ENCODE measurements around the gene EOLA1. TPM values are rescaled to one million over a fixed set of nuclear protein-coding genes. Genes with fewer than 3 reads are reported as not detected.
"Not testable (repeated sequence)": the region's sequence is repeated elsewhere in the genome, so short reads cannot be mapped to it uniquely, and the experiment has no call there.

Gene EOLA1
- total RNA-seq, 2 donors from 2014 or later = 11.9 to 18.0 TPM

- WGBS, 2 experiments (ENCODE audit: insufficient coverage in 1 of 2, insufficient read length in 1 of 2) = 87% methylated on average over 2 of the region's 2 CpGs; no CpG with 5 or more reads in 1 of the 2 experiments
- Histone ChIP-seq H3K4me1 (ENCODE audit: control insufficient read depth, insufficient read depth, low read length) (no peaks in the 10 kb centered on the region), H3K9ac (ENCODE audit: extremely low read depth, low read length, poor library complexity, severe bottlenecking) (no peak overlapping the region), H3K27ac (ENCODE audit: low read depth, low read length) (no peak overlapping the region), H3K27me3 (ENCODE audit: control insufficient read depth, insufficient read depth, low read length, poor library complexity, severe bottlenecking) (no peaks in the 10 kb centered on the region), H3K36me3 (ENCODE audit: control insufficient read depth, insufficient read depth, low read length) (no peaks in the 10 kb centered on the region), H3K4me3 (ENCODE audit: low read length) (no peak overlapping the region), H3K9me3 (ENCODE audit: control insufficient read depth, low read length) (no peaks in the 10 kb centered on the region)
- H3K27me3 Mint-ChIP-seq (ENCODE audit: insufficient read depth) = no peaks in the 10 kb centered on the region
- peaks cover 19% of the 10 kb centered on the region for H3K4me1 Mint-ChIP-seq
- TF ChIP-seq CTCF (conservative IDR thresholded peaks at IDR 0.05) = no peak
- no peak overlapping the region for H3K4me3 Mint-ChIP-seq
- H3K27ac Mint-ChIP-seq = no peak overlapping the region
- H3K36me3 Mint-ChIP-seq (ENCODE audit: low read depth) = peaks cover 1% of the 10 kb centered on the region
- no peak for DNase-seq
- H3K9me3 Mint-ChIP-seq = peaks cover 70% of the 10 kb centered on the region
These were observed 24.2 kb upstream of the EOLA1 start for GRCh38 chrX:149516604-149517003.

- no peak overlapping the region for H3K9ac ChIP-seq (ENCODE audit: extremely low read depth, low read length, poor library complexity, severe bottlenecking)
- H3K27ac Mint-ChIP-seq = no peak overlapping the region
- DNase-seq = no peak
- no peaks in the 10 kb centered on the region for H3K9me3 ChIP-seq (ENCODE audit: control insufficient read depth, low read length)
- TF ChIP-seq CTCF (conservative IDR thresholded peaks at IDR 0.05) = no peak
- WGBS, 2 experiments (ENCODE audit: insufficient coverage in 1 of 2, insufficient read length in 1 of 2) = 100% methylated on average over 1 of the region's 1 CpG; no CpG with 5 or more reads in 1 of the 2 experiments
- peaks cover 72% of the 10 kb centered on the region for H3K9me3 Mint-ChIP-seq
- H3K36me3 ChIP-seq (ENCODE audit: control insufficient read depth, insufficient read depth, low read length) = no peaks in the 10 kb centered on the region
- no peaks in the 10 kb centered on the region for H3K27me3 ChIP-seq (ENCODE audit: control insufficient read depth, insufficient read depth, low read length, poor library complexity, severe bottlenecking)
- H3K4me1 Mint-ChIP-seq = peaks cover 19% of the 10 kb centered on the region
- no peak overlapping the region for H3K4me3 Mint-ChIP-seq
- no peak overlapping the region for H3K4me3 ChIP-seq (ENCODE audit: low read length)
- H3K27ac ChIP-seq (ENCODE audit: low read depth, low read length) = no peak overlapping the region
- peaks cover 1% of the 10 kb centered on the region for H3K36me3 Mint-ChIP-seq (ENCODE audit: low read depth)
- H3K27me3 Mint-ChIP-seq (ENCODE audit: insufficient read depth) = no peaks in the 10 kb centered on the region
- H3K4me1 ChIP-seq (ENCODE audit: control insufficient read depth, insufficient read depth, low read length) = no peaks in the 10 kb centered on the region
These were observed 23.5 kb upstream of the EOLA1 start for GRCh38 chrX:149517308-149517707.

- H3K9ac ChIP-seq (ENCODE audit: extremely low read depth, low read length, poor library complexity, severe bottlenecking) = no peak overlapping the region
- H3K4me1 Mint-ChIP-seq = peaks cover 18% of the 10 kb centered on the region
- H3K4me3 ChIP-seq (ENCODE audit: low read length) = no peak overlapping the region
- H3K27ac Mint-ChIP-seq = no peak overlapping the region
- H3K36me3 Mint-ChIP-seq (ENCODE audit: low read depth) = peaks cover 1% of the 10 kb centered on the region
- no peaks in the 10 kb centered on the region for H3K27me3 Mint-ChIP-seq (ENCODE audit: insufficient read depth)
- H3K9me3 Mint-ChIP-seq = peaks cover 73% of the 10 kb centered on the region
- H3K4me1 ChIP-seq (ENCODE audit: control insufficient read depth, insufficient read depth, low read length) = no peaks in the 10 kb centered on the region
- H3K27me3 ChIP-seq (ENCODE audit: control insufficient read depth, insufficient read depth, low read length, poor library complexity, severe bottlenecking) = no peaks in the 10 kb centered on the region
- no peak overlapping the region for H3K27ac ChIP-seq (ENCODE audit: low read depth, low read length)
- DNase-seq = no peak
- no peaks in the 10 kb centered on the region for H3K36me3 ChIP-seq (ENCODE audit: control insufficient read depth, insufficient read depth, low read length)
- 83 to 96% methylated on average over 1 to 7 of the region's 7 CpGs for WGBS, 2 experiments (ENCODE audit: insufficient coverage in 1 of 2, insufficient read length in 1 of 2)
- TF ChIP-seq CTCF (conservative IDR thresholded peaks at IDR 0.05) = no peak
- H3K4me3 Mint-ChIP-seq = no peak overlapping the region
- no peaks in the 10 kb centered on the region for H3K9me3 ChIP-seq (ENCODE audit: control insufficient read depth, low read length)
These were observed 22.6 kb upstream of the EOLA1 start for GRCh38 chrX:149518236-149518635.

- not testable (repeated sequence) for H3K27ac ChIP-seq (ENCODE audit: low read depth, low read length); H3K4me3 Mint-ChIP-seq; H3K9ac ChIP-seq (ENCODE audit: extremely low read depth, low read length, poor library complexity, severe bottlenecking); DNase-seq; H3K4me1 ChIP-seq (ENCODE audit: control insufficient read depth, insufficient read depth, low read length); H3K9me3 ChIP-seq (ENCODE audit: control insufficient read depth, low read length); H3K4me3 ChIP-seq (ENCODE audit: low read length); H3K36me3 Mint-ChIP-seq (ENCODE audit: low read depth); H3K27me3 Mint-ChIP-seq (ENCODE audit: insufficient read depth); H3K27ac Mint-ChIP-seq; H3K36me3 ChIP-seq (ENCODE audit: control insufficient read depth, insufficient read depth, low read length); H3K27me3 ChIP-seq (ENCODE audit: control insufficient read depth, insufficient read depth, low read length, poor library complexity, severe bottlenecking)
- H3K9me3 Mint-ChIP-seq = peaks cover 67% of the 10 kb centered on the region
- 100% methylated on average over 3 of the region's 3 CpGs; no CpG with 5 or more reads in 1 of the 2 experiments for WGBS, 2 experiments (ENCODE audit: insufficient coverage in 1 of 2, insufficient read length in 1 of 2)
- H3K4me1 Mint-ChIP-seq = peaks cover 17% of the 10 kb centered on the region
These were observed 20.1 kb upstream of the EOLA1 start for GRCh38 chrX:149520636-149521277.

Measured in endodermal cell (in vitro differentiated cells).